Stimulated activated CD4-positive, alpha-beta T cell treated with anti-CD3 and anti-CD28 coated beads, Interleukin-1b, Interleukin-23, amount 100 ng/mL, for 24 hours (primary cell): ENCODE results near the gene CDH5.

Experiments used
- DNase-seq, 4 experiments: peaks; one replicate each; pipeline ENCODE4 v3.0.0-alpha.2; 2020; ENCODE audit warnings: low read depth in 4 of 4, low spot score in 1 of 4

The CDH5 gene

GRCh38 chr16:66374176-66374575 is 7.7 kb downstream of the CDH5 start:
- no peak for DNase-seq

GRCh38 chr16:66375451-66375850 is 9.0 kb downstream of the CDH5 start:
- no peak for DNase-seq

GRCh38 chr16:66376114-66376513 is 9.6 kb downstream of the CDH5 start:
- no peak for DNase-seq

GRCh38 chr16:66376577-66377305 is 10.2 kb downstream of the CDH5 start:
- DNase-seq: no peak

GRCh38 chr16:66377324-66377723 is 10.8 kb downstream of the CDH5 start:
- no peak for DNase-seq

GRCh38 chr16:66378741-66379570 is 12.5 kb downstream of the CDH5 start:
- no peak for DNase-seq

GRCh38 chr16:66379571-66379941 is 13.1 kb downstream of the CDH5 start:
- no peak for DNase-seq

- DNase-seq: no peak
Measured at GRCh38 chr16:66380421-66380820, 13.9 kb downstream of the CDH5 start.

GRCh38 chr16:66381585-66382170 is 15.2 kb downstream of the CDH5 start:
- no peak for DNase-seq

- no peak for DNase-seq
Measured at GRCh38 chr16:66382171-66382965, 15.9 kb downstream of the CDH5 start.

GRCh38 chr16:66382966-66383299 is 16.4 kb downstream of the CDH5 start:
- no peak for DNase-seq

GRCh38 chr16:66383551-66383950 is 17.1 kb downstream of the CDH5 start:
- DNase-seq: no peak

- DNase-seq: no peak
Measured at GRCh38 chr16:66385415-66385814, 18.9 kb downstream of the CDH5 start.

GRCh38 chr16:66386629-66387622 is 20.4 kb downstream of the CDH5 start:
- no peak for DNase-seq

GRCh38 chr16:66387817-66388332 is 21.4 kb downstream of the CDH5 start:
- DNase-seq: no peak

- DNase-seq: no peak
Measured at GRCh38 chr16:66388350-66389139, 22.1 kb downstream of the CDH5 start.

- no peak for DNase-seq
Measured at GRCh38 chr16:66389256-66390176, 23.0 kb downstream of the CDH5 start.
